HepG2 (cell line): Measurements from ENCODE around the gene SLIT3. TPM values are rescaled to one million over a fixed set of nuclear protein-coding genes. Genes with fewer than 3 reads are reported as not detected.

Source experiments
- AGO2 ChIP-seq: fragments of 200-400 bp; formaldehyde crosslinking; optimal IDR thresholded peaks from 2 replicates; pipeline ENCODE3; 2017; ENCODE audit warnings: mild to moderate bottlenecking, low read depth, low read length, moderate library complexity
- AKNA ChIP-seq: sonication (generic); formaldehyde crosslinking; IDR thresholded peaks from 2 replicates; pipeline ENCODE4 v1.4.0; 2020; ENCODE audit warnings: missing genetic modification reagents, borderline replicate concordance
- FOXA3 ChIP-seq: IDR thresholded peaks from 2 replicates; pipeline ENCODE4 v1.6.1; 2016; ENCODE audit warnings: missing genetic modification reagents, missing compliant biosample characterization
- MED8 ChIP-seq: sonication (generic); formaldehyde crosslinking; IDR thresholded peaks from 2 replicates; pipeline ENCODE4 v1.8.1; 2023; ENCODE audit warnings: mild to moderate bottlenecking, missing genetic modification reagents; ENCODE audit not compliant: insufficient replicate concordance
- NBN ChIP-seq: fragments of 450-650 bp; conservative IDR thresholded peaks from 2 replicates; pipeline ENCODE4 v1.6.1; 2017
- ZFAT ChIP-seq: sonication (generic); formaldehyde crosslinking; conservative IDR thresholded peaks from 2 replicates; pipeline ENCODE4 v1.8.1; 2023; ENCODE audit warnings: missing genetic modification reagents, inconsistent platforms
- ZNF749 ChIP-seq: sonication (generic); formaldehyde crosslinking; IDR thresholded peaks from 2 replicates; pipeline ENCODE4 v1.8.0; 2022; ENCODE audit warnings: mild to moderate bottlenecking, missing genetic modification reagents, moderate library complexity, borderline replicate concordance
- polyA plus RNA-seq, 8 experiments: library from polyadenylated mRNA; depleted of rRNA in 3 of 8; stranded (reverse) in 7 of 8; unstranded in 1 of 8; fragments of >200 nt; fragmentation: Illumina TruSeq in 4 of 8; extraction: Trizol in 4 of 8; gene quantifications; 2 replicates each; pipeline versions ENCODE4 v1.2.1 to v1.2.3, GENCODE V29; 2011 to 2016; ENCODE audit warnings: low read depth in 4 of 8, missing spikeins in 1 of 8, mixed read lengths in 1 of 8; ENCODE audit not compliant: insufficient read depth in 1 of 8
- total RNA-seq, 5 experiments: library from RNA; depleted of rRNA; stranded (reverse); fragments of >200 nt; fragmentation: Illumina TruSeq; extraction: Trizol; gene quantifications; 2 replicates each; pipeline ENCODE4 v1.2.3, GENCODE V29; 2016; ENCODE audit warnings: low read depth in 1 of 5
- TF ChIP-seq, protein P1 (sequence below): IDR thresholded peaks from 2 replicates; pipeline ENCODE4 v1.6.1; 2016; ENCODE audit warnings: missing compliant biosample characterization, missing genetic modification reagents, borderline replicate concordance
- TF ChIP-seq, protein P2 (sequence below): sonication (generic); formaldehyde crosslinking; IDR thresholded peaks from 2 replicates; pipeline ENCODE4 v1.8.1; 2023; ENCODE audit warnings: mild to moderate bottlenecking, missing genetic modification reagents, borderline replicate concordance

SLIT3 gene
- total and polyA plus RNA-seq, 2 of the 13 experiments (the other 11 are each of a cell fraction or from before 2014, with no cell fraction given), result not detected

GRCh38 chr5:168843277-168844015 lies 457.5 kb downstream of the SLIT3 start (continued):
- TF ChIP-seq, protein P1, sequence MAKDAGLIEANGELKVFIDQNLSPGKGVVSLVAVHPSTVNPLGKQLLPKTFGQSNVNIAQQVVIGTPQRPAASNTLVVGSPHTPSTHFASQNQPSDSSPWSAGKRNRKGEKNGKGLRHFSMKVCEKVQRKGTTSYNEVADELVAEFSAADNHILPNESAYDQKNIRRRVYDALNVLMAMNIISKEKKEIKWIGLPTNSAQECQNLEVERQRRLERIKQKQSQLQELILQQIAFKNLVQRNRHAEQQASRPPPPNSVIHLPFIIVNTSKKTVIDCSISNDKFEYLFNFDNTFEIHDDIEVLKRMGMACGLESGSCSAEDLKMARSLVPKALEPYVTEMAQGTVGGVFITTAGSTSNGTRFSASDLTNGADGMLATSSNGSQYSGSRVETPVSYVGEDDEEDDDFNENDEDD (CRISPR knock-in tag), result no peak
- TF ChIP-seq NBN (no peak), AGO2 (no peak), AKNA (CRISPR knock-in tag) (no peak), MED8 (CRISPR knock-in tag) (no peak), FOXA3 (CRISPR knock-in tag) (no peak), ZFAT (CRISPR knock-in tag) (no peak), ZNF749 (CRISPR knock-in tag) (no peak)
- TF ChIP-seq, protein P2, sequence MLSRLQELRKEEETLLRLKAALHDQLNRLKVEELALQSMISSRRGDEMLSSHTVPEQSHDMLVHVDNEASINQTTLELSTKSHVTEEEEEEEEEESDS (CRISPR knock-in tag), result no peak
